ENCODE results near the gene ZNF41.
"Not testable (repeated sequence)": the region's sequence is repeated elsewhere in the genome, so short reads cannot be mapped to it uniquely, and the experiment has no call there.

ZNF41 gene

DNA sequence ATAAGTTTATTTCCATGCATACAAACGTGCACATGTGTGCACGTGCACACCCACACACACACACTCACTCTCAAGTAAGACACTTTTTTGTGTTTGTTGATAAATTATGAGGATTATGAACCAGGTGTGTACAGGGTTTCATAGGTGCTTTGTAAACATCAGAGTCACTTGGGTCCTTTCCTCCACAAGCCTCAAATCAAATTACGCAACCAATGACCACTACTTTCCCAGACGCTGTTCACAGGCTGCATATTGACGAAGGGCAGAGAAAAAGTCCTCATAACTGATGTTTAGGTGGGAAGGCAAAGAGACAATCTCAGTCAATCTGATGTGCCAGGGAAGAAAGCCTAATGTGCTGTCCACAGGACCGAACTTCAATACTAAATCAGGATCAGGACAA is 29.4 kb upstream of the ZNF41 start:
- not testable (repeated sequence) for H3K4me1 ChIP-seq (ENCODE audit: control insufficient read depth in 1 of 2, insufficient read depth in 2 of 2, low read length in 2 of 2); H3K36me3 ChIP-seq (ENCODE audit: control insufficient read depth in 1 of 2, insufficient read depth in 2 of 2, low read length in 2 of 2); H3K9ac ChIP-seq (ENCODE audit: low read depth in 1 of 2, low read length in 2 of 2); H3K9me3 ChIP-seq (ENCODE audit: control insufficient read depth in 1 of 2, low read length in 2 of 2); H3K27ac ChIP-seq (ENCODE audit: low read depth, low read length); H3K27me3 ChIP-seq (ENCODE audit: control insufficient read depth in 1 of 2, insufficient read depth in 2 of 2, low read length in 2 of 2); H3K4me3 ChIP-seq (ENCODE audit: low read depth in 1 of 2, low read length in 2 of 2)

DNA sequence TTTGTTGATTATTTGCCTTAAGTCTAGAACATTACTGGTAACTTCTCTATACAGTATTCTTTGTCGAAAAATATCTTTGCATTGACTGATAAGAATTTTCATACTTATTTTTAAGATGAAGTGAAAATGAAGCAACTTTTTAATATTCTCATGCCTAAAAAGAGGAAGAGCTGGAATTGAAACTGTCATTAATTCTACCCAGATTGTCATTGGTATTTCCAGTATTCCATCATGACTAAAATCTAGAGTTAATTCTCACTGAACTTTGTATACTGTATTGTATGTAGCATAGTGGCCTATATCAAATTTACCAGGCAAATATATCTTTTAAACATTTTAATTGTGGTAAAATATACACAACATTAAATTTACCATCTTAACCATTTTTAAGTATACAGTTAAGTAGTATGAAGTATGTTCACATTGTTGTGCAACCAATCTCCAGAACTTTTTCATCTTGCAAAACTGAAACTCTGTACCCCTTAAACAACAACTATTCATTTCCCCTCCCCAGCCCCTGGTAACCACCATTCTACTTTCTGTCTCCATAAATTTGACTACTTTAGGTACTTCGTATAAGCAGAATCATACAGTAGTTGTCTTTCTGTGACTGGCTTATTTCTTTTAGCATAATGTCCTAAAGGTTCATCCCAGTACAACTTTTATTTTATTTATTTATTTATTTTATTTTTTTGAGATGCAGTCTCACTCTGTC is 24.3 kb upstream of the ZNF41 start:
- no peaks in the 10 kb centered on the region for H3K4me1 ChIP-seq (ENCODE audit: control insufficient read depth in 1 of 2, insufficient read depth in 2 of 2, low read length in 2 of 2)

DNA sequence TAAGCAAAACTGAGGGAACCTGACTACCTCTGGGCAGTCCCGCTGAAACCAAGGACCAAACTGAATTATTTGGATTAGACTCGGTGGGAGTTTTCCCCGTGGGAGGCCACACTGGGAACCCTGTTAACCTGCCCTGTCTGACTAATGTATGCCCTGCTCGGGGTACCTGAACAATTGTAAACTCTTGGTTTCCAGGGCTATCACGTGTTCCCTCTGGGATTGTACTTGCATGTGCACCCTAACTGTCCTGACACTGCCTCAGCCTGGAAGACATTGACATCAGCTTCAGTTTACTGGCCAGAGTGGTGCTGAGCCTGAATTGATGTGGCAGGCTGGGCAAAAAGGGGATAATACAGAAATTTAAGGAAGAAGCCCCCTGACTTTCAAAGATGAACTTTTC is 20.1 kb upstream of the ZNF41 start:
- H3K4me1 ChIP-seq (ENCODE audit: control insufficient read depth in 1 of 2, insufficient read depth in 2 of 2, low read length in 2 of 2), result no peaks in the 10 kb centered on the region
- H3K27ac ChIP-seq (ENCODE audit: low read depth, low read length), result no peak overlapping the region
- H3K9ac ChIP-seq (ENCODE audit: low read depth in 1 of 2, low read length in 2 of 2), result no peak overlapping the region
- no peak overlapping the region for H3K4me3 ChIP-seq (ENCODE audit: low read depth in 1 of 2, low read length in 2 of 2)
- no peaks in the 10 kb centered on the region for H3K36me3 ChIP-seq (ENCODE audit: control insufficient read depth in 1 of 2, insufficient read depth in 2 of 2, low read length in 2 of 2)
- no peaks in the 10 kb centered on the region for H3K27me3 ChIP-seq (ENCODE audit: control insufficient read depth in 1 of 2, insufficient read depth in 2 of 2, low read length in 2 of 2)
- H3K9me3 ChIP-seq (ENCODE audit: control insufficient read depth in 1 of 2, low read length in 2 of 2), result no peaks in the 10 kb centered on the region

More for the DNA sequence above, 24.3 kb upstream of the ZNF41 start:
- Histone ChIP-seq H3K9me3 (ENCODE audit: control insufficient read depth in 1 of 2, low read length in 2 of 2) (no peaks in the 10 kb centered on the region), H3K27ac (ENCODE audit: low read depth, low read length) (no peak overlapping the region), H3K27me3 (ENCODE audit: control insufficient read depth in 1 of 2, insufficient read depth in 2 of 2, low read length in 2 of 2) (no peaks in the 10 kb centered on the region), H3K4me3 (ENCODE audit: low read depth in 1 of 2, low read length in 2 of 2) (no peak overlapping the region), H3K9ac (ENCODE audit: low read depth in 1 of 2, low read length in 2 of 2) (no peak overlapping the region), H3K36me3 (ENCODE audit: control insufficient read depth in 1 of 2, insufficient read depth in 2 of 2, low read length in 2 of 2) (no peaks in the 10 kb centered on the region)

DNA sequence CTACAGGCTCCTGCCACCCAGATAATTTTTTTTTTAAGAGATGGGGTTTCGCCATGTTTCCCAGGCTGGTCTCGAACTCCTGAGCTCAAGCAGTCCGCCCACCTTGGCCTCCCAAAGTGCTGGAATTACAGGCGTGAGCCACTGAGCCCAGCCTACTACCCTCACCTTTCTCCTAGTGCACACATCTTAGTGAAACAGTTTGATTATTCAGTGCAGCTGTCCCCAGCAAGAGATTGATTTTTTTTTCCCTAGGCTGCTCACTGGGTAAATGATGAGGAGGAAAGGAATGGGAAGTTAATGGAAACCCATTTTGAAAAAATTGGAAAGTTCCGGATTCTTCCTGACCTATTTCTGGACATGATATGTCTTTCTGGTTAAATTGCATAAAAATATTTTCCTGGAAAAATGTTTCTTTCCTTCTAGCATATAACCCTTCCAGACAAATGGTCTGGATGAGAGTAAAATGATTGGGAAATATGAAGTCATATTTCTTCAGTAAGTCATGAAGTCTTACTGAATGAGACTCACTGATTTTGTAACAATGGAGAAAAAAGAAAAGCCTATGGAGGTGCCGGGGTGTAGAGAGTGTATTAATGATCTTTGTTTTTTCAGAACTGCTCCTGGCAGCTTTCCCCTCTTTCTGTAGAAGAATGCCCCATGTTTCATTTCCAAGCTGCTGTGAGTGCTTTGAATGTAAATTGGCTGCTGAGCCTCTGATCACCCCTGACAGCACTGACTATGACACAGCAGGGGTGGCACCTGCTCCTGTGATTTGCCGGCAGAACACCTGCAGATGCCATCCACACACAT is 19.5 kb upstream of the ZNF41 start:
- no peak overlapping the region for H3K4me3 ChIP-seq (ENCODE audit: low read depth in 1 of 2, low read length in 2 of 2)
- no peaks in the 10 kb centered on the region for H3K27me3 ChIP-seq (ENCODE audit: control insufficient read depth in 1 of 2, insufficient read depth in 2 of 2, low read length in 2 of 2)
- no peaks in the 10 kb centered on the region for H3K36me3 ChIP-seq (ENCODE audit: control insufficient read depth in 1 of 2, insufficient read depth in 2 of 2, low read length in 2 of 2)
- no peak overlapping the region for H3K9ac ChIP-seq (ENCODE audit: low read depth in 1 of 2, low read length in 2 of 2)
- H3K27ac ChIP-seq (ENCODE audit: low read depth, low read length), result no peak overlapping the region
- H3K4me1 ChIP-seq (ENCODE audit: control insufficient read depth in 1 of 2, insufficient read depth in 2 of 2, low read length in 2 of 2), result no peaks in the 10 kb centered on the region
- no peaks in the 10 kb centered on the region for H3K9me3 ChIP-seq (ENCODE audit: control insufficient read depth in 1 of 2, low read length in 2 of 2)

DNA sequence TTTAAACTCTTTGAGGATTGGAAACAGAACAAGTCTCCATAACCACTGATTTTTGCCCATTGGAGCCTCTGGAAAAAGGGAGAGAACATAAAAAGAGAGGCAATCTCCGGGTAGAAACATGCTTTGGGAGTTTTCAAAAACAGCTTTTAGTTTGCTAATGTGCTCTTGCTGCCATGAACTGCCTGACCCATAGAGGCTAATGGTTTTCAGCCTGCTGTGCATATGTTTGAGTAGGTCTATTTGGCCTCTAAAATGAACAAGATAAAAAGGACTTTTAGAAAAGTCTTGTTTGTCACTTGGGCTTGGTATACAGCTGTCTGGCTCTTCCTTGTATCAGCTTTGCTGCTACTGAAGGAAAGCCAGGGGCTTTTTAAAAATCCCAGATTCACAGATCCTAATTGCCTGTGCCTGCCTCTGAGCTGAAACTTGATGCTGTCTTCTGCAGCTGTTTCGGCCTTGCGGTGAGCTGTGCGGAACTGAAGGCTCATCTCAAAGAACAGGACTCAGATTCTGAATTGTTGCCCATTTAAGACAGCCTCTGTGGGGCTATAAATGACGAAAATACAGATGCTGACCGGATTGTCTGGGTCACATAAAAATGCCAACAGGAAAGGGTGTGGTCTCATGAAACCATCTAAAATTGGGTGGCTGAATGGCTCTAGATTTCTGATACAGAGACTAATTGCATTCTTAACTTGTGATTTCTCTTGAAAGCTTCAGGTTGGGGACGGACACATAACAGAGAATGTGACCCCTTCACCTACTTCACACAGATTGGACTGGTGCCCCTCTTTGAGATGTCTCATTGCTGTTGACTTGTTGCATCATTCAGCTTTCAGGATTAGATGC is 18.4 kb upstream of the ZNF41 start:
- Histone ChIP-seq H3K9me3 (ENCODE audit: control insufficient read depth in 1 of 2, low read length in 2 of 2) (no peaks in the 10 kb centered on the region), H3K36me3 (ENCODE audit: control insufficient read depth in 1 of 2, insufficient read depth in 2 of 2, low read length in 2 of 2) (no peaks in the 10 kb centered on the region), H3K27ac (ENCODE audit: low read depth, low read length) (no peak overlapping the region), H3K27me3 (ENCODE audit: control insufficient read depth in 1 of 2, insufficient read depth in 2 of 2, low read length in 2 of 2) (no peaks in the 10 kb centered on the region), H3K4me3 (ENCODE audit: low read depth in 1 of 2, low read length in 2 of 2) (no peak overlapping the region), H3K4me1 (ENCODE audit: control insufficient read depth in 1 of 2, insufficient read depth in 2 of 2, low read length in 2 of 2) (no peaks in the 10 kb centered on the region), H3K9ac (ENCODE audit: low read depth in 1 of 2, low read length in 2 of 2) (no peak overlapping the region)

DNA sequence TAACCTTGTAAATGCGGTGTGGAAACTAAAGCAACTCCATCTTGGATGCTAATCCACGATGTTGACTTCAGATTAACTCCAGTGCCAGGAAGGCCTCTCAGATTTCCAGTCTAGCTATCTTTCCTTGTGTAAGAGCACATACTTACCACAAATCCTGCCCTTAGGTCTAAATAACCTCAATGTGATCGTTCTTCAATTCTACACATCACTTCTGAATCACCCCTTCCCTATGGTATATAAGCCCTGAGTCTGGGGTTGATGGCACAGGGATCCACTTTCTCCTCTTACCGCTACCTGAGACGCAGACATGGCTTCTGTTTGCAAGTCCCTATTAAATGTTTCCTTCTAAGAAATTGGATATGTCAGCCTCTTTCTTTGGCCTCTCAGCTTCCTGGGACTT is 17.5 kb upstream of the ZNF41 start:
- no peak overlapping the region for H3K27ac ChIP-seq (ENCODE audit: low read depth, low read length)
- H3K27me3 ChIP-seq (ENCODE audit: control insufficient read depth in 1 of 2, insufficient read depth in 2 of 2, low read length in 2 of 2), result no peaks in the 10 kb centered on the region
- H3K4me1 ChIP-seq (ENCODE audit: control insufficient read depth in 1 of 2, insufficient read depth in 2 of 2, low read length in 2 of 2), result no peaks in the 10 kb centered on the region
- H3K9ac ChIP-seq (ENCODE audit: low read depth in 1 of 2, low read length in 2 of 2), result no peak overlapping the region
- no peak overlapping the region for H3K4me3 ChIP-seq (ENCODE audit: low read depth in 1 of 2, low read length in 2 of 2)
- no peaks in the 10 kb centered on the region for H3K9me3 ChIP-seq (ENCODE audit: control insufficient read depth in 1 of 2, low read length in 2 of 2)
- no peaks in the 10 kb centered on the region for H3K36me3 ChIP-seq (ENCODE audit: control insufficient read depth in 1 of 2, insufficient read depth in 2 of 2, low read length in 2 of 2)

DNA sequence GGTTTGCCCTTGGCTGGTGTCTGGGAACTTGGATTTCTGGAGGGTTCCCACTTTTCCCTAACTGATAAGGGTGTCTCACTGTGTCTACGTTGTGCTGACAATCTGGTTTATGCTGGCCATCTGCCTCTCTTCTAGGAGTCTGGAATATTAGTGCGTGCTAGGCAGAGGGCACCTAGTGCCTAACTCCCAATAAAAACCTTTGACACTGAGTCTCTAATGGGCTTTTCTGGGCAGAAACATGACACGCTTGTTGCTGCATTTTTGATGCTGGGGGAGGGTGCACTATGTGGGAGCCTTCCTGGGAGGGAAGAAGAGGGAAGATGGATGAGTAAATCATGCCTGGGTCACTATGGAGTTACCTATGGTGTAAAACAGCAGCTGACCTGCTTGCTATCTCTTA is 16.3 kb upstream of the ZNF41 start:
- no peaks in the 10 kb centered on the region for H3K27me3 ChIP-seq (ENCODE audit: control insufficient read depth in 1 of 2, insufficient read depth in 2 of 2, low read length in 2 of 2)
- no peak overlapping the region for H3K9ac ChIP-seq (ENCODE audit: low read depth in 1 of 2, low read length in 2 of 2)
- H3K4me3 ChIP-seq (ENCODE audit: low read depth in 1 of 2, low read length in 2 of 2), result no peak overlapping the region

DNA sequence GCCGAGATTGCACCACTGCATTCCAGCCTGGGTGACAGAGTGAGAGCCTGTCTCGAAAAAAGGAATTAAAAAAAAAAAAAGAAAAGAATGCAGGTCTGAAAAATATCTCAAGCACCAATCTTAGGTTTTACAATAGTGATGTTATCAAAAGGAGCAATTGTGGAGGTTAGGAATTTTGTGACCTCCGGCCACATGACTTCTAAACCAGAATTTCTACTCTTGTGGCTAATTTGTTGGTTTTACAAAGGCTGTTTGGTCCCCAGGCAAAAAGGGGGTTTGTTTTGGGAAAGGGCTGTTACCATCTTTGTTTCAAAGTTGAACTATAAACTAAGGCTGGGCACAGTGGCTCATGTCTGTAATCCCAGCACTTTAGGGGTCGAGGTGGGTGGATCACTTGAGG is 15.4 kb upstream of the ZNF41 start:
- Histone ChIP-seq H3K9me3 (ENCODE audit: control insufficient read depth in 1 of 2, low read length in 2 of 2) (no peaks in the 10 kb centered on the region), H3K27ac (ENCODE audit: low read depth, low read length) (no peak overlapping the region), H3K9ac (ENCODE audit: low read depth in 1 of 2, low read length in 2 of 2) (no peak overlapping the region), H3K27me3 (ENCODE audit: control insufficient read depth in 1 of 2, insufficient read depth in 2 of 2, low read length in 2 of 2) (no peaks in the 10 kb centered on the region), H3K4me3 (ENCODE audit: low read depth in 1 of 2, low read length in 2 of 2) (no peak overlapping the region), H3K4me1 (ENCODE audit: control insufficient read depth in 1 of 2, insufficient read depth in 2 of 2, low read length in 2 of 2) (no peaks in the 10 kb centered on the region), H3K36me3 (ENCODE audit: control insufficient read depth in 1 of 2, insufficient read depth in 2 of 2, low read length in 2 of 2) (no peaks in the 10 kb centered on the region)

More for the DNA sequence above, 16.3 kb upstream of the ZNF41 start:
- Histone ChIP-seq H3K36me3 (ENCODE audit: control insufficient read depth in 1 of 2, insufficient read depth in 2 of 2, low read length in 2 of 2) (no peaks in the 10 kb centered on the region), H3K27ac (ENCODE audit: low read depth, low read length) (no peak overlapping the region), H3K9me3 (ENCODE audit: control insufficient read depth in 1 of 2, low read length in 2 of 2) (no peaks in the 10 kb centered on the region), H3K4me1 (ENCODE audit: control insufficient read depth in 1 of 2, insufficient read depth in 2 of 2, low read length in 2 of 2) (no peaks in the 10 kb centered on the region)

DNA sequence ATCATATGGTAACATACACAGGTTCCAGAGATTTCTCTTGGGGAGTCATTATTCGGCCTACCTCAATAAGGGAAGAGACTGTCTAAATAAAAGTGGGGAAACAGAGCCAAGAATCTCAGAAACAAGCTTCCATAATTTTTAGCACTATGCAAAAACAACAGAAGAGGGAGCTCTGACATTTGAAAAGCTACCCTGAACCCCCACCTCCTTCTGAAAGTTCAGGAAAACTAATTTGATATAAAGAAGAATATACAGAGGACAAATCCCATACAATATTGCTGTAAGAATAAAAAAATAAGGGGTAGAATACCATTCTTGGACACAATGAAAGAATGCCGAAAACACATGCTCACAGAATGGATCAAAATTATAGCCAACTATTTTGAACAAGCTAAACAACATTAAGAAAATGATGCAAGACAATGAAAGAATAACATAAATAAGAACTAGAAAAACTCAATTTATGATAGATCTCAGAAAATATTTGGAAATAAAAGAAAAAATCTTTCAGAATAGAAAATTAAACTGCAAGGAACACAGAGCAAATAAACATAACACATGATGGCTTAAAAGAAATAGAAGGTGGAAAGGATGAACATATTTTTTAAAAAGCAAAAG is 14.4 kb upstream of the ZNF41 start:
- H3K4me3 ChIP-seq (ENCODE audit: low read depth in 1 of 2, low read length in 2 of 2), result no peak overlapping the region
- H3K27ac ChIP-seq (ENCODE audit: low read depth, low read length), result no peak overlapping the region
- H3K9ac ChIP-seq (ENCODE audit: low read depth in 1 of 2, low read length in 2 of 2), result no peak overlapping the region
- H3K27me3 ChIP-seq (ENCODE audit: control insufficient read depth in 1 of 2, insufficient read depth in 2 of 2, low read length in 2 of 2), result no peaks in the 10 kb centered on the region
- H3K9me3 ChIP-seq (ENCODE audit: control insufficient read depth in 1 of 2, low read length in 2 of 2), result no peaks in the 10 kb centered on the region
- H3K4me1 ChIP-seq (ENCODE audit: control insufficient read depth in 1 of 2, insufficient read depth in 2 of 2, low read length in 2 of 2), result no peaks in the 10 kb centered on the region
- no peaks in the 10 kb centered on the region for H3K36me3 ChIP-seq (ENCODE audit: control insufficient read depth in 1 of 2, insufficient read depth in 2 of 2, low read length in 2 of 2)

DNA sequence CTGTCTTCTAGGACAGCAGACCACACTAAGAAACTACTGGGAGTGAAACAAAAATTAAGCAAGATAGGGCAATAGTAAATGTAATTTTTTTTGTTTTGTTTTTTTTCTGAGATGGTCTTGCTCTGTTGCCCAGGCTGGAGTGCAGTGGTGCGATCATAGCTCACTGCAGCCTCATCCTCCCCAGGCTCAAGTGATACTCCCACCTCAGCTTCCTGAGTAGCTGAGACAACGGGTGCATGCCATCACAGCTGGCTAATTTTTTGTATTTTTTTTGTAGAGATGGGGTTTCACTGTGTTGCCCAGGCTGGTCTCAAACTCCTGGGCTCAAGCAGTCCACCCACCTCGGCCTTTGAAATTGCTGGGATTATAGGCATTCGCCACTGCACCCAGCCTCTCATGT is 9.1 kb upstream of the ZNF41 start:
- not testable (repeated sequence) for H3K9ac ChIP-seq (ENCODE audit: low read depth in 1 of 2, low read length in 2 of 2)

More for the DNA sequence above, 9.1 kb upstream of the ZNF41 start:
- H3K27me3 ChIP-seq (ENCODE audit: control insufficient read depth in 1 of 2, insufficient read depth in 2 of 2, low read length in 2 of 2); H3K36me3 ChIP-seq (ENCODE audit: control insufficient read depth in 1 of 2, insufficient read depth in 2 of 2, low read length in 2 of 2); H3K4me1 ChIP-seq (ENCODE audit: control insufficient read depth in 1 of 2, insufficient read depth in 2 of 2, low read length in 2 of 2); H3K27ac ChIP-seq (ENCODE audit: low read depth, low read length); H3K9me3 ChIP-seq (ENCODE audit: control insufficient read depth in 1 of 2, low read length in 2 of 2); H3K4me3 ChIP-seq (ENCODE audit: low read depth in 1 of 2, low read length in 2 of 2): not testable (repeated sequence)
